HepG2 (cell line): ENCODE data around the gene LRRC8E. TPM values are rescaled to one million over a fixed set of nuclear protein-coding genes. Genes with fewer than 3 reads are reported as not detected.

Experiments
- HMGXB4 ChIP-seq, 2 experiments: sonication (generic) in 1 of 2; formaldehyde crosslinking in 1 of 2; IDR thresholded peaks; 2 replicates each; pipeline versions ENCODE4 v1.4.0 to v1.6.1; 2018 to 2020; ENCODE audit warnings: missing genetic modification reagents in 2 of 2, borderline replicate concordance in 1 of 2, low read depth in 1 of 2, mild to moderate bottlenecking in 1 of 2, missing biosample characterization in 1 of 2
- KLF13 ChIP-seq: sonication (generic); formaldehyde crosslinking; IDR thresholded peaks from 2 replicates; pipeline ENCODE4 v1.4.0; 2020; ENCODE audit warnings: mild to moderate bottlenecking, missing genetic modification reagents
- MED8 ChIP-seq: sonication (generic); formaldehyde crosslinking; IDR thresholded peaks from 2 replicates; pipeline ENCODE4 v1.8.1; 2023; ENCODE audit warnings: mild to moderate bottlenecking, missing genetic modification reagents; ENCODE audit not compliant: insufficient replicate concordance
- RELA ChIP-seq: sonication (generic); formaldehyde crosslinking; IDR thresholded peaks from 2 replicates; pipeline ENCODE4 v1.4.0; 2020; ENCODE audit warnings: missing genetic modification reagents
- SMC3 ChIP-seq: IDR thresholded peaks from 2 replicates; pipeline ENCODE4 v1.6.1; 2011; ENCODE audit warnings: low read length, improper control_type of control experiment
- SSRP1 ChIP-seq: IDR thresholded peaks from 2 replicates; pipeline ENCODE4 v1.6.1; 2016; ENCODE audit warnings: control low read depth
- TCF7 ChIP-seq: sonication (generic); IDR thresholded peaks from 2 replicates; pipeline ENCODE4 v1.6.1; 2016; ENCODE audit warnings: antibody characterized with exemption, low read depth
- TOE1 ChIP-seq: sonication (generic); formaldehyde crosslinking; IDR thresholded peaks from 2 replicates; pipeline ENCODE4 v1.4.0; 2020; ENCODE audit warnings: mild to moderate bottlenecking, missing genetic modification reagents
- ZBTB37 ChIP-seq: sonication (generic); formaldehyde crosslinking; IDR thresholded peaks from 2 replicates; pipeline ENCODE4 v1.4.0; 2020; ENCODE audit warnings: mild to moderate bottlenecking, missing genetic modification reagents
- ZNF510 ChIP-seq: sonication (generic); formaldehyde crosslinking; IDR thresholded peaks from 2 replicates; pipeline ENCODE4 v1.4.0; 2020; ENCODE audit warnings: low read depth, mild to moderate bottlenecking, missing genetic modification reagents
- ZNF563 ChIP-seq: sonication (generic); formaldehyde crosslinking; IDR thresholded peaks from 2 replicates; pipeline ENCODE4 v1.8.0; 2022; ENCODE audit warnings: mild to moderate bottlenecking, moderate library complexity, missing genetic modification reagents
- ZNF629 ChIP-seq: sonication (generic); formaldehyde crosslinking; conservative IDR thresholded peaks from 2 replicates; pipeline ENCODE4 v1.5.0; 2020; ENCODE audit warnings: missing genetic modification reagents
- ZNF766 ChIP-seq: sonication (generic); formaldehyde crosslinking; IDR thresholded peaks from 2 replicates; pipeline ENCODE4 v1.5.0; 2020; ENCODE audit warnings: missing genetic modification reagents, borderline replicate concordance
- polyA plus RNA-seq, 8 experiments: library from polyadenylated mRNA; depleted of rRNA in 3 of 8; stranded (reverse) in 7 of 8; unstranded in 1 of 8; fragments of >200 nt; fragmentation: Illumina TruSeq in 4 of 8; extraction: Trizol in 4 of 8; gene quantifications; 2 replicates each; pipeline versions ENCODE4 v1.2.1 to v1.2.3, GENCODE V29; 2011 to 2016; ENCODE audit warnings: low read depth in 4 of 8, missing spikeins in 1 of 8, mixed read lengths in 1 of 8; ENCODE audit not compliant: insufficient read depth in 1 of 8
- total RNA-seq, 5 experiments: library from RNA; depleted of rRNA; stranded (reverse); fragments of >200 nt; fragmentation: Illumina TruSeq; extraction: Trizol; gene quantifications; 2 replicates each; pipeline ENCODE4 v1.2.3, GENCODE V29; 2016; ENCODE audit warnings: low read depth in 1 of 5
- TF ChIP-seq, protein P1 (sequence below): sonication (generic); formaldehyde crosslinking; conservative IDR thresholded peaks from 2 replicates; pipeline ENCODE4 v1.4.0; 2020; ENCODE audit warnings: missing genetic modification reagents
- TF ChIP-seq, protein P2 (sequence below): sonication (generic); formaldehyde crosslinking; IDR thresholded peaks from 2 replicates; pipeline ENCODE4 v1.4.0; 2020; ENCODE audit warnings: mild to moderate bottlenecking, missing genetic modification reagents

LRRC8E gene
- total and polyA plus RNA-seq, 2 of the 13 experiments (the other 11 are each of a cell fraction or from before 2014, with no cell fraction given): 8.0 to 10.3 TPM

DNA sequence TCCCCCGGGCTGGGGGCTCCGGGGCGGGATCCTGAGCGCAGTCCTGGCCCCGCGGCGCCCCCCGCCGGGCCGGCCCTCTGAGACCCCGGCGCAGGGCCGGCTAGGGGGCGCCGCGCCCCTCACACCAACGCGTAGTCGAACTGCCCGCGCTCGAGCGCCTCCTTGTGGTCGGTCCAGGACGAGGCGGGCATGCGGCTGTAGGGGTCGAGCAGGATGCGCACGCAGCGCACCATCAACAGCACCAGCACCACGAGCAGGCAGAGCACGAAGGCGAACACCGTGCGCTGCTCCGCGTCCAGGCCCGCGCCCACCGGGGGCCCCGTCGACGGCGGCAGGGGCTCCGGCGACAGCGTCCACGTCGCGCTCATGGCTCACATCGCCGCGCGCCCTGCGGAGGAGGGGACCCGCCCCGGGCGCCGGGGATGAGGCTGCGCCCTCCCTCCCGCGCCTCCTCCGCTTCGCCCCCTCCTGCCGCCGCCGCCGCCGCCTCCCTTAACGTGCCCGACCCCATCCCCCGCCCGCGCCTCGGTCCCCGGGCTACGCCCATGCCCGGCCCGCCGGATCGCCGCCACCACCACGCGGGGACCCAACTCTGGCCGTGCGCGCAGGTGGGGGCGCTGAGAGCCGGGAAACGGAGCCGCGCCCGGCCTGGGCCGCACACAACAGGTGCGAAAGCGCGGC, 37.0 kb downstream of the LRRC8E start (continued):
- TF ChIP-seq SMC3: no peak; the same call in 1 of the 2 replicates
- TF ChIP-seq, protein P1, sequence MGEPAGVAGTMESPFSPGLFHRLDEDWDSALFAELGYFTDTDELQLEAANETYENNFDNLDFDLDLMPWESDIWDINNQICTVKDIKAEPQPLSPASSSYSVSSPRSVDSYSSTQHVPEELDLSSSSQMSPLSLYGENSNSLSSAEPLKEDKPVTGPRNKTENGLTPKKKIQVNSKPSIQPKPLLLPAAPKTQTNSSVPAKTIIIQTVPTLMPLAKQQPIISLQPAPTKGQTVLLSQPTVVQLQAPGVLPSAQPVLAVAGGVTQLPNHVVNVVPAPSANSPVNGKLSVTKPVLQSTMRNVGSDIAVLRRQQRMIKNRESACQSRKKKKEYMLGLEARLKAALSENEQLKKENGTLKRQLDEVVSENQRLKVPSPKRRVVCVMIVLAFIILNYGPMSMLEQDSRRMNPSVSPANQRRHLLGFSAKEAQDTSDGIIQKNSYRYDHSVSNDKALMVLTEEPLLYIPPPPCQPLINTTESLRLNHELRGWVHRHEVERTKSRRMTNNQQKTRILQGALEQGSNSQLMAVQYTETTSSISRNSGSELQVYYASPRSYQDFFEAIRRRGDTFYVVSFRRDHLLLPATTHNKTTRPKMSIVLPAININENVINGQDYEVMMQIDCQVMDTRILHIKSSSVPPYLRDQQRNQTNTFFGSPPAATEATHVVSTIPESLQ (CRISPR knock-in tag): no peak
- TF ChIP-seq MED8 (CRISPR knock-in tag): no peak
- TF ChIP-seq ZNF563 (CRISPR knock-in tag): peak; percentile 87; the same call in 1 of the 2 replicates
- peak; percentile 85; the same call in 1 of the 2 replicates for TF ChIP-seq ZNF766 (CRISPR knock-in tag)
- TF ChIP-seq ZNF510 (CRISPR knock-in tag): no peak
- no peak for TF ChIP-seq TCF7
- TF ChIP-seq, protein P2, sequence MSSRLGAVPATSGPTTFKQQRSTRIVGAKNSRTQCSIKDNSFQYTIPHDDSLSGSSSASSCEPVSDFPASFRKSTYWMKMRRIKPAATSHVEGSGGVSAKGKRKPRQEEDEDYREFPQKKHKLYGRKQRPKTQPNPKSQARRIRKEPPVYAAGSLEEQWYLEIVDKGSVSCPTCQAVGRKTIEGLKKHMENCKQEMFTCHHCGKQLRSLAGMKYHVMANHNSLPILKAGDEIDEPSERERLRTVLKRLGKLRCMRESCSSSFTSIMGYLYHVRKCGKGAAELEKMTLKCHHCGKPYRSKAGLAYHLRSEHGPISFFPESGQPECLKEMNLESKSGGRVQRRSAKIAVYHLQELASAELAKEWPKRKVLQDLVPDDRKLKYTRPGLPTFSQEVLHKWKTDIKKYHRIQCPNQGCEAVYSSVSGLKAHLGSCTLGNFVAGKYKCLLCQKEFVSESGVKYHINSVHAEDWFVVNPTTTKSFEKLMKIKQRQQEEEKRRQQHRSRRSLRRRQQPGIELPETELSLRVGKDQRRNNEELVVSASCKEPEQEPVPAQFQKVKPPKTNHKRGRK: no peak
- TF ChIP-seq ZNF629: peak; percentile 37; the same call in 1 of the 2 replicates
- TF ChIP-seq RELA (CRISPR knock-in tag): peak; percentile 45; the same call in 1 of the 2 replicates
- TF ChIP-seq HMGXB4 (CRISPR knock-in tag; IDR thresholded peaks at IDR 0.05; ENCODE audit: borderline replicate concordance in 1 of 2, low read depth in 1 of 2): peak; percentile 70 to 89
- no peak for TF ChIP-seq KLF13 (CRISPR knock-in tag)
- no peak for TF ChIP-seq TOE1 (CRISPR knock-in tag)
- TF ChIP-seq ZBTB37 (CRISPR knock-in tag): no peak
- TF ChIP-seq SSRP1 (CRISPR knock-in tag): no peak
